IMR-90 (cell line): ENCODE measurements around the gene PPP1R12B. TPM values are rescaled to one million over a fixed set of nuclear protein-coding genes. Genes with fewer than 3 reads are reported as not detected.
A peak's percentile ranks its signal among the peaks of the same experiment; 100 is the strongest.
"Not testable (repeated sequence)": the region's sequence is repeated elsewhere in the genome, so short reads cannot be mapped to it uniquely, and the experiment has no call there.

Source experiments
- ATAC-seq: fragments of 200-7000 bp; cut with Tn5 transposase; 2 replicates; pipeline ENCODE4 v1.9.1; 2020; ENCODE audit warnings: low read depth, mild to moderate bottlenecking, moderate library complexity
- BruUV-seq: library from RNA; stranded (reverse); fragments of 400-500 nt; replicated peaks from 2 replicates; lab custom pipeline; 2021; lab: Mats Ljungman, UMichigan
- CTCF ChIA-PET: fragments of 300-600 bp; formaldehyde crosslinking; extraction: SDS; loops from one replicate; lab custom pipeline; 2021; ENCODE audit warnings: antibody characterized with exemption; lab: Yijun Ruan, JAX
- POLR2A ChIA-PET: fragments of 300-600 bp; sonication (Branson Sonifier 250); formaldehyde crosslinking; loops from one replicate; lab custom pipeline; 2022; ENCODE audit warnings: antibody characterized with exemption; ENCODE audit not compliant: unreplicated experiment; lab: Charles Lee
- DNase-seq: peaks from one replicate; pipeline ENCODE4 v3.0.0; 2013
- H2AFZ ChIP-seq: replicated peaks from 2 replicates; pipeline ENCODE3; 2013; ENCODE audit warnings: low read length, mild to moderate bottlenecking; ENCODE audit not compliant: poor library complexity
- H2AK5ac ChIP-seq: 2 replicates; pipeline ENCODE4 v1.6.1; 2013; ENCODE audit warnings: low read depth, low read length, inconsistent platforms
- H2AK9ac ChIP-seq: replicated peaks from 2 replicates; pipeline ENCODE3; 2013; ENCODE audit warnings: mild to moderate bottlenecking, low read depth, low read length, moderate library complexity; ENCODE audit not compliant: poor library complexity
- H2BK120ac ChIP-seq: 2 replicates; pipeline ENCODE4 v1.6.1; 2013; ENCODE audit warnings: low read depth, low read length, inconsistent platforms
- H2BK15ac ChIP-seq: 3 replicates; pipeline ENCODE4 v1.6.1; 2013; ENCODE audit warnings: low read depth, low read length, inconsistent platforms
- H2BK20ac ChIP-seq: 2 replicates; pipeline ENCODE4 v1.6.1; 2013; ENCODE audit warnings: low read depth, mild to moderate bottlenecking, inconsistent platforms, low read length, moderate library complexity
- H2BK5ac ChIP-seq: 2 replicates; pipeline ENCODE4 v1.6.1; 2013; ENCODE audit warnings: mild to moderate bottlenecking, low read depth, low read length, inconsistent platforms; ENCODE audit not compliant: poor library complexity, severe bottlenecking
- H3K14ac ChIP-seq: replicated peaks from 2 replicates; pipeline ENCODE4 v1.6.1; 2013; ENCODE audit warnings: low read depth, low read length, inconsistent platforms
- H3K18ac ChIP-seq: 2 replicates; pipeline ENCODE4 v1.6.1; 2013; ENCODE audit warnings: low read depth, low read length, control low read depth
- H3K23ac ChIP-seq: 2 replicates; pipeline ENCODE4 v1.6.1; 2013; ENCODE audit warnings: low read depth, low read length, inconsistent platforms
- H3K27ac ChIP-seq: 2 replicates; pipeline ENCODE4 v1.5.1; 2013; ENCODE audit warnings: mild to moderate bottlenecking, control low read depth, low read length; ENCODE audit not compliant: insufficient read depth
- H3K27me3 ChIP-seq: 2 replicates; pipeline ENCODE4 v1.6.1; 2013; ENCODE audit warnings: low read length; ENCODE audit not compliant: control insufficient read depth, insufficient read depth
- H3K36me3 ChIP-seq: 2 replicates; pipeline ENCODE4 v1.6.1; 2013; ENCODE audit warnings: low read length, mixed read lengths; ENCODE audit not compliant: control insufficient read depth, insufficient read depth
- H3K4ac ChIP-seq: 2 replicates; pipeline ENCODE4 v1.6.1; 2013; ENCODE audit warnings: low read depth, low read length, inconsistent platforms
- H3K4me1 ChIP-seq: 2 replicates; pipeline ENCODE4 v1.6.1; 2013; ENCODE audit warnings: low read length, mixed read lengths; ENCODE audit not compliant: control insufficient read depth, insufficient read depth
- H3K4me2 ChIP-seq: 2 replicates; pipeline ENCODE4 v1.6.1; 2013; ENCODE audit warnings: low read depth, mild to moderate bottlenecking, control low read depth, low read length, moderate library complexity
- H3K4me3 ChIP-seq: 2 replicates; pipeline ENCODE4 v1.5.1; 2013; ENCODE audit warnings: low read depth, mild to moderate bottlenecking, control low read depth, low read length, moderate library complexity; ENCODE audit not compliant: insufficient read depth
- H3K56ac ChIP-seq: 2 replicates; pipeline ENCODE4 v1.6.1; 2013; ENCODE audit warnings: low read length, inconsistent platforms; ENCODE audit not compliant: insufficient read depth; ENCODE audit errors: extremely low read depth
- H3K79me1 ChIP-seq, 2 experiments: 2 replicates each; pipeline ENCODE4 v1.6.1; 2013; ENCODE audit warnings: low read length in 2 of 2, inconsistent platforms in 1 of 2, low read depth in 1 of 2
- H3K9ac ChIP-seq: 2 replicates; pipeline ENCODE4 v1.6.1; 2013; ENCODE audit warnings: low read depth, low read length, control low read depth
- H3K9me1 ChIP-seq: 2 replicates; pipeline ENCODE4 v1.6.1; 2013; ENCODE audit warnings: low read length, inconsistent platforms; ENCODE audit not compliant: insufficient read depth
- H3K9me3 ChIP-seq: 2 replicates; pipeline ENCODE4 v1.6.1; 2013; ENCODE audit warnings: low read length; ENCODE audit not compliant: control insufficient read depth, insufficient read depth
- H4K20me1 ChIP-seq: 2 replicates; pipeline ENCODE4 v1.6.1; 2013; ENCODE audit warnings: low read length, inconsistent platforms; ENCODE audit not compliant: insufficient read depth
- H4K5ac ChIP-seq: 2 replicates; pipeline ENCODE4 v1.6.1; 2013; ENCODE audit warnings: mild to moderate bottlenecking, low read depth, low read length, control low read depth
- H4K8ac ChIP-seq, 2 experiments: 2 replicates each; pipeline ENCODE4 v1.6.1; 2013; ENCODE audit warnings: low read depth in 2 of 2, low read length in 2 of 2, control low read depth in 1 of 2, inconsistent platforms in 1 of 2
- H4K91ac ChIP-seq: 2 replicates; pipeline ENCODE4 v1.6.1; 2013; ENCODE audit warnings: low read depth, low read length, inconsistent platforms; ENCODE audit not compliant: insufficient read depth
- CHD1 ChIP-seq: IDR thresholded peaks from 2 replicates; pipeline ENCODE4 v1.6.1; 2012; ENCODE audit warnings: low read depth, low read length, improper control_type of control experiment
- ELK1 ChIP-seq: fragments of 150-350 bp; IDR thresholded peaks from 2 replicates; pipeline ENCODE4 v1.6.1; 2016; ENCODE audit warnings: low read depth, mild to moderate bottlenecking, low read length, moderate library complexity, borderline replicate concordance
- NFE2L2 ChIP-seq: fragments of 150-350 bp; IDR thresholded peaks from 2 replicates; pipeline ENCODE4 v1.6.1; 2016; ENCODE audit warnings: low read depth, mild to moderate bottlenecking, low read length
- POLR2A ChIP-seq: IDR thresholded peaks from 2 replicates; pipeline ENCODE4 v1.6.1; 2012; ENCODE audit warnings: mild to moderate bottlenecking, low read depth, low read length
- WGBS, 2 experiments: methylation state at CpG; one replicate each; pipeline versions ENCODE4 v1.1.5 to v1.1.7; 2013; ENCODE audit warnings: missing lambda C conversion rate in 2 of 2; ENCODE audit not compliant: insufficient read length in 1 of 2; ENCODE audit errors: extremely low coverage in 2 of 2; 5-methylcytosine and 5-hydroxymethylcytosine counted together
- dilution Hi-C: fragments of 300-500 bp; cut with HindIII; formaldehyde crosslinking; loops from one replicate; pipeline ENCODE4 v1.14.3; 2018; ENCODE audit warnings: low sequenced_read_pairs; ENCODE audit not compliant: unreplicated experiment
- in situ Hi-C: fragments of 300-500 bp; cut with MboI; formaldehyde crosslinking; loops from 3 replicates; pipeline ENCODE4 v1.14.3; 2019; ENCODE audit warnings: low sequenced_read_pairs, inconsistent platforms, mixed read lengths
- intact Hi-C: fragments of 100-400 bp; cut with micrococcal nuclease; formaldehyde crosslinking; loops from 2 replicates; pipeline ENCODE4 v1.10.0; 2022
- polyA plus RNA-seq, 3 experiments: library from polyadenylated mRNA; depleted of rRNA; stranded (reverse); fragments of >200 nt; gene quantifications; 2 replicates each; pipeline ENCODE4 v1.2.3, GENCODE V29; 2012; ENCODE audit warnings: low replicate concordance in 1 of 3
- total RNA-seq: library from RNA; depleted of rRNA; stranded (reverse); fragments of >200 nt; gene quantifications from 2 replicates; pipeline ENCODE4 v1.2.3, GENCODE V29; 2012

PPP1R12B gene
- total and polyA plus RNA-seq, 2 of the 4 experiments (the other 2 are of a cell fraction), result 8.5 to 12.0 TPM

- peaks cover 7% of the 10 kb centered on the region for H3K4me1 ChIP-seq
- in situ Hi-C loops (no loop called here), intact Hi-C loops (no loop called here), dilution Hi-C loops (no loop called here)
- no peak overlapping the region for H3K27ac ChIP-seq
- H3K36me3 ChIP-seq, result no peaks in the 10 kb centered on the region
- WGBS, 2 experiments, result no CpG with 5 or more reads among the region's 2 CpGs
- ATAC-seq, result peak; percentile 87
- no peak overlapping the region for H3K56ac ChIP-seq
- H4K91ac ChIP-seq, result no peak overlapping the region
- no peak overlapping the region for H3K4me3 ChIP-seq
- no peak overlapping the region for H3K18ac ChIP-seq
- no peak overlapping the region for H2AFZ ChIP-seq
- DNase-seq, result peak; percentile 53
- H4K8ac ChIP-seq, result no peak overlapping the region
- no peaks in the 10 kb centered on the region for H3K79me1 ChIP-seq
- H2BK20ac ChIP-seq, result no peak overlapping the region
- no peak overlapping the region for H3K4me2 ChIP-seq
- H2AK9ac ChIP-seq, result no peak overlapping the region
- no peaks in the 10 kb centered on the region for H3K9me1 ChIP-seq
- H3K23ac ChIP-seq, result no peak overlapping the region
- H2BK15ac ChIP-seq, result no peak overlapping the region
- H3K9me3 ChIP-seq, result no peaks in the 10 kb centered on the region
- H2AK5ac ChIP-seq, result no peak overlapping the region
- no peak overlapping the region for H2BK120ac ChIP-seq
- BruUV-seq, result no TSS peak
- H3K27me3 ChIP-seq, result no peaks in the 10 kb centered on the region
- no peak overlapping the region for H3K14ac ChIP-seq
- POLR2A ChIA-PET, result no interaction called here
- no peaks in the 10 kb centered on the region for H4K20me1 ChIP-seq
- no peak for TF ChIP-seq POLR2A
- no peak for TF ChIP-seq CHD1
- TF ChIP-seq ELK1, result no peak
- TF ChIP-seq NFE2L2, result no peak
- H3K4ac ChIP-seq, result no peak overlapping the region
- no peak overlapping the region for H4K5ac ChIP-seq
- CTCF ChIA-PET, result no interaction called here
- H2BK5ac ChIP-seq, result no peak overlapping the region
- H3K9ac ChIP-seq, result no peak overlapping the region
Observed at GRCh38 chr1:202521886-202522285, 173.4 kb downstream of the PPP1R12B start.

GRCh38 chr1:202526056-202526455, 177.6 kb downstream of the PPP1R12B start:
- H4K20me1 ChIP-seq, H2AFZ ChIP-seq, H3K9me1 ChIP-seq, H3K4me2 ChIP-seq, H3K27ac ChIP-seq, H2BK5ac ChIP-seq, ATAC-seq, H2AK9ac ChIP-seq, H2BK20ac ChIP-seq, H4K91ac ChIP-seq, H3K14ac ChIP-seq, H3K18ac ChIP-seq, in situ Hi-C loops, DNase-seq, H2BK15ac ChIP-seq, H3K4ac ChIP-seq, H3K79me1 ChIP-seq, H3K4me1 ChIP-seq, H3K4me3 ChIP-seq, H3K27me3 ChIP-seq, H3K9me3 ChIP-seq, H3K23ac ChIP-seq, intact Hi-C loops, H2BK120ac ChIP-seq, H3K9ac ChIP-seq, H3K56ac ChIP-seq, dilution Hi-C loops, POLR2A ChIA-PET, BruUV-seq, CTCF ChIA-PET, H3K36me3 ChIP-seq, H4K5ac ChIP-seq, H2AK5ac ChIP-seq, H4K8ac ChIP-seq: not testable (repeated sequence)
- WGBS, 2 experiments, result no CpG with 5 or more reads among the region's 1 CpG
